DMS114 treated with DMSO at 0.1 percent for 48 hours (cell line): ENCODE results near the gene MPDU1.
A peak's percentile ranks its signal among the peaks of the same experiment; 100 is the strongest.

Source experiments
- DNase-seq: peaks from one replicate; lab custom pipeline; 2025; ENCODE audit not compliant: unreplicated experiment; lab: John Stamatoyannopoulos, UW

The MPDU1 gene

GRCh38 chr17:7560172-7561027, 23.3 kb upstream of the MPDU1 start:
- DNase-seq, result peak; percentile 39

GRCh38 chr17:7561028-7561575, 22.6 kb upstream of the MPDU1 start:
- DNase-seq, result peak; percentile 67

- peak; percentile 60 for DNase-seq
Observed at GRCh38 chr17:7561589-7562207, 22.0 kb upstream of the MPDU1 start, which contains the start of gene SENP3. Gene SENP3, plus strand, starts transcription at chr17:7561919. Its CDS starts 1,158 bp downstream, at chr17:7563077.

- DNase-seq, result no peak
Observed at GRCh38 chr17:7562208-7562605, 21.4 kb upstream of the MPDU1 start.

- no peak for DNase-seq
Observed at GRCh38 chr17:7563115-7563869, 20.4 kb upstream of the MPDU1 start.

GRCh38 chr17:7569571-7569970, 14.1 kb upstream of the MPDU1 start:
- no peak for DNase-seq

GRCh38 chr17:7570351-7570750, 13.3 kb upstream of the MPDU1 start:
- DNase-seq, result no peak

GRCh38 chr17:7572338-7572587, 11.4 kb upstream of the MPDU1 start:
- no peak for DNase-seq

- peak; percentile 95 for DNase-seq
Observed at GRCh38 chr17:7572588-7573323, 10.9 kb upstream of the MPDU1 start.

GRCh38 chr17:7573324-7574080, 10.2 kb upstream of the MPDU1 start:
- DNase-seq, result peak; percentile 46

GRCh38 chr17:7574176-7574953, 9.3 kb upstream of the MPDU1 start:
- DNase-seq, result no peak

GRCh38 chr17:7575481-7575883, 8.2 kb upstream of the MPDU1 start:
- DNase-seq, result no peak

GRCh38 chr17:7575959-7576358, 7.7 kb upstream of the MPDU1 start:
- DNase-seq, result no peak

GRCh38 chr17:7576432-7576937, 7.2 kb upstream of the MPDU1 start:
- DNase-seq, result no peak

- no peak for DNase-seq
Observed at GRCh38 chr17:7577327-7578199, 6.1 kb upstream of the MPDU1 start.

- DNase-seq, result peak; percentile 61
Observed at GRCh38 chr17:7579001-7579833, 4.4 kb upstream of the MPDU1 start, which contains the start of gene CD68. Gene CD68, plus strand, starts transcription at chr17:7579638. Its CDS starts 40 bp downstream, at chr17:7579678.
